Endothelial cell of hepatic sinusoid (primary cell): ENCODE results near the gene CTCFL.

Experiments
- in situ Hi-C: cut with HindIII; loops from 2 replicates; pipeline ENCODE4 v1.10.0; 2017; ENCODE audit warnings: low sequenced_read_pairs

CTCFL gene

DNA sequence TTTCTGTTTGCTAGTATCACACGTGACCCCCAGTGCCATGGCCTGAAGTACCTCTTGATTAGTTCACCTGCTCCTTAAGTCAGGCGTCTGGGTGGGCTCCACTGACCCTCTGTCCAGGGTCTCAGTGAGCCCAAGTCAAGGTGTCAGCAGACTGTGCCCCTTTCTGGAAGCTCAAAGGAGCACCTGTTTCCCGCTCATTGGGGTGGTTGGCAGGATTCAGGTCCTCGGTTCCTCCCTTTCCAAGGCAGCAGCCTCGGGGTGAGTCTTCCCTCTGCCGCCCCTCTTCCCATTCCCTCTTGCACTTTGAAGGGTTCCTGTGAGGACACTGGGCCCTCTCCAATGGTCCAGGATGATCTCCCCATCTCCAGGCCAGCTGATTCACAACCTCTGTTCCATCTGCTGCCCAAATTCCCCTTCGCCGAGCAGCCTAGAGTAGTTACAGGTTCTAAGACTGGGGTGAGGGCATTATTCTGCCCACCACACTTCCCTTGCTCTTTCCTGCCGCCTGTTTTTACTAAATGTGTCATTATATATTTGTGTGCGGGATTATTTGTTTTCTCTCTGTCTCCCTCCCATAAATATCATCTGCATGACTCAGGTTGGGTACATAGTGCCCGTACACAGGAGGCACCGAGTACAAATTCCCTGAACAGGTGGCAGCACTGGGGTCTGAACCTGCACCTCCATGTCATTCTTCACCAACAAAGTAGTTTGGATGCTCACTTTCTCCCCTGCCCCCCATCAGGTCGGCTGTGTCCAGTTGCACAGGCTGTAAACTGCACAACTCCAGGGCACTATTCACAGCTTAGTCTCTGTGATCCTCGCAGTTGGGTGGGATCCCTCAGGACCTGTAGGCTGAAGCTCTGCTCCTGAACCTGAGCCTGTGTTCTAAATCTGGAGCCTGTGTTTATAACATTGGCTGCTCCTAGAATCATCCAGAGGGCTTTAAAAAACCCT lies 75.3 kb downstream of the CTCFL start:
- in situ Hi-C loops = no loop called here

- in situ Hi-C loops = no loop called here
Measured at GRCh38 chr20:57448764-57449354, 76.1 kb downstream of the CTCFL start.
